Naive B cell (primary cell): ENCODE measurements around the gene BSND. TPM values are rescaled to one million over a fixed set of nuclear protein-coding genes. Genes with fewer than 3 reads are reported as not detected.

Experiments
- ATAC-seq, 2 donors: fragments of 150-1000 bp; cut with Tn5 transposase; 2 replicates each; pipeline ENCODE4 v1.10.0; 2021; ENCODE audit warnings: low read depth in 2 of 2, mild to moderate bottlenecking in 2 of 2, moderate library complexity in 2 of 2
- DNase-seq: peaks from one replicate; pipeline ENCODE4 v3.0.0; 2022
- H3K27ac Mint-ChIP-seq, 6 donors: one replicate each; pipeline ENCODE4 v1.8.0; 2020 to 2022; ENCODE audit warnings: mild to moderate bottlenecking in 6 of 6, mixed read lengths in 6 of 6, moderate library complexity in 5 of 6, inconsistent platforms in 2 of 6
- H3K27me3 Mint-ChIP-seq, 3 donors: one replicate each; pipeline ENCODE4 v1.8.0; 2021 to 2022; ENCODE audit warnings: mixed read lengths in 3 of 3, mild to moderate bottlenecking in 1 of 3
- H3K36me3 Mint-ChIP-seq, 2 donors: one replicate each; pipeline ENCODE4 v1.8.0; 2020 to 2022; ENCODE audit warnings: mixed read lengths in 2 of 2, inconsistent platforms in 1 of 2, mild to moderate bottlenecking in 1 of 2
- H3K4me1 Mint-ChIP-seq, 3 donors: one replicate each; pipeline ENCODE4 v1.8.0; 2020 to 2022; ENCODE audit warnings: mixed read lengths in 3 of 3, inconsistent platforms in 1 of 3, mild to moderate bottlenecking in 1 of 3, moderate library complexity in 1 of 3
- H3K4me3 Mint-ChIP-seq, 8 donors: one replicate each; pipeline ENCODE4 v1.8.0; 2020 to 2022; ENCODE audit warnings: mild to moderate bottlenecking in 8 of 8, mixed read lengths in 8 of 8, moderate library complexity in 8 of 8, inconsistent platforms in 2 of 8
- H3K9me3 Mint-ChIP-seq, 7 donors: one replicate each; pipeline ENCODE4 v1.8.0; 2020 to 2022; ENCODE audit warnings: mixed read lengths in 7 of 7, mild to moderate bottlenecking in 5 of 7, inconsistent platforms in 2 of 7, moderate library complexity in 1 of 7
- polyA plus RNA-seq, 6 donors: library from polyadenylated mRNA; unstranded; fragments of 300-500 nt; fragmentation: Illumina TruSeq; gene quantifications; one replicate each; pipeline ENCODE4 v1.2.3, GENCODE V29; 2021; ENCODE audit warnings: low read depth in 6 of 6

The BSND gene
- polyA plus RNA-seq, 6 donors from 2014 or later, result not detected

GRCh38 chr1:55000110-55001085, 1.7 kb downstream of the BSND start:
- Mint-ChIP-seq H3K27me3 (peaks cover 24 to 34% (median 31%) of the 10 kb centered on the region in 3 donors), H3K36me3 (peaks cover 0 to 13% of the 10 kb centered on the region in 2 donors), H3K4me3 (no peak overlapping the region), H3K27ac (no peak overlapping the region), H3K9me3 (peaks cover 0 to 3% (median 0%) of the 10 kb centered on the region in 7 donors), H3K4me1 (peaks cover 6 to 18% (median 17%) of the 10 kb centered on the region in 3 donors)
- DNase-seq (no peak), ATAC-seq (no peak)

- H3K27me3 Mint-ChIP-seq, result peaks cover 15 to 25% (median 22%) of the 10 kb centered on the region in 3 donors
These were observed 2.6 kb downstream of the BSND start for GRCh38 chr1:55001311-55001710.

DNA sequence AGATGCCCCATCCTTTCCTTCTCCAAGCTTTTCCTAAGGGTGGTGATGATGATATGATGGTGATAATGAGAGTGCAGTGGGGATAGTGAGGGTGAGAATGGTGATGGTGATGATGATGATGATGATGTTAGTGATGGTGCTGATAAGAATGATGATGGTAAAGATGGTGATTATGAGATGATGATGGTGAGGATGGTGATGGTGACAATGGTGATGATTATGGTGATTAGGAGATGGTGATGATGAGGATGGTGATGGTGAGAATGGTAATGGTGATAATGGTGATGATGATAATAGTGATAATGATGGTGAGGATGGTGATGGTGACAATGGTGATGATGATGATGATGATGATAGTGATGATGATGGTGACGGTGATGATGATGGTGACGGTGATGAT, 4.0 kb downstream of the BSND start:
- Mint-ChIP-seq H3K4me3 (no peak overlapping the region), H3K27ac (no peak overlapping the region), H3K4me1 (peaks cover 0 to under 1% (median 0%) of the 10 kb centered on the region in 3 donors), H3K9me3 (no peaks in the 10 kb centered on the region), H3K36me3 (no peaks in the 10 kb centered on the region), H3K27me3 (peaks cover 4 to 15% (median 8%) of the 10 kb centered on the region in 3 donors)
- DNase-seq (no peak), ATAC-seq (no peak)

More at GRCh38 chr1:55001311-55001710, 2.6 kb downstream of the BSND start:
- no peak for DNase-seq
- Mint-ChIP-seq H3K4me3 (no peak overlapping the region), H3K4me1 (peaks cover 4 to 11% (median 9%) of the 10 kb centered on the region in 3 donors), H3K9me3 (no peaks in the 10 kb centered on the region), H3K27ac (no peak overlapping the region), H3K36me3 (peaks cover 0 to 3% of the 10 kb centered on the region in 2 donors)
- ATAC-seq, result no peak

GRCh38 chr1:55005351-55006140, 6.8 kb downstream of the BSND start:
- Mint-ChIP-seq H3K36me3 (no peaks in the 10 kb centered on the region), H3K9me3 (peaks cover 0 to 4% (median 2%) of the 10 kb centered on the region in 7 donors), H3K27me3 (peaks cover 0 to 7% (median 0%) of the 10 kb centered on the region in 3 donors), H3K27ac (no peak overlapping the region), H3K4me1 (no peaks in the 10 kb centered on the region), H3K4me3 (no peak overlapping the region)
- no peak for DNase-seq
- ATAC-seq, result no peak

DNA sequence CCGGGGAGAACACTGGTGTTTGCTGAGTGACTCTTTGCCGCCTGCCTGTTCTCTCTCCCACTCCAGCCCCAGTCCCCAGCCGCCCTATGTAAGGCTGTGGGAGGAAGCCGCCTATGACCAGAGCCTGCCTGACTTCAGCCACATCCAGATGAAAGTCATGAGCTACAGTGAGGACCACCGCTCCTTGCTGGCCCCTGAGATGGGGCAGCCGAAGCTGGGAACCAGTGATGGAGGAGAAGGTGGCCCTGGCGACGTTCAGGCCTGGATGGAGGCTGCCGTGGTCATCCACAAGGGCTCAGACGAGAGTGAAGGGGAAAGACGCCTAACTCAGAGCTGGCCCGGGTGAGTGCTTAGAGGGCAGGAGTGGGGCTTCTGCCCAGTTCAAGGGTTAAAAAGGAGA, 8.2 kb downstream of the BSND start:
- peaks cover 0 to 7% (median 6%) of the 10 kb centered on the region in 3 donors for H3K27me3 Mint-ChIP-seq
- H3K36me3 Mint-ChIP-seq, result no peaks in the 10 kb centered on the region
- H3K4me1 Mint-ChIP-seq, result no peaks in the 10 kb centered on the region
- H3K9me3 Mint-ChIP-seq, result peaks cover 0 to 4% (median 2%) of the 10 kb centered on the region in 7 donors
- ATAC-seq (no peak), DNase-seq (no peak)
- no peak overlapping the region for H3K27ac Mint-ChIP-seq
- H3K4me3 Mint-ChIP-seq, result no peak overlapping the region

GRCh38 chr1:55007625-55008024, 8.9 kb downstream of the BSND start:
- ATAC-seq, result no peak
- H3K27me3 Mint-ChIP-seq, result peaks cover 0 to 12% (median 11%) of the 10 kb centered on the region in 3 donors
- H3K9me3 Mint-ChIP-seq, result peaks cover 0 to 4% (median 2%) of the 10 kb centered on the region in 7 donors
- no peaks in the 10 kb centered on the region for H3K4me1 Mint-ChIP-seq
- peak overlapping the region in 1 of 6 donors; percentile 61 for H3K27ac Mint-ChIP-seq
- no peak overlapping the region for H3K4me3 Mint-ChIP-seq
- no peaks in the 10 kb centered on the region for H3K36me3 Mint-ChIP-seq
- DNase-seq, result no peak

GRCh38 chr1:55010194-55010886, 11.6 kb downstream of the BSND start:
- H3K4me1 Mint-ChIP-seq, result no peaks in the 10 kb centered on the region
- peak overlapping the region in 1 of 8 donors; percentile 53 for H3K4me3 Mint-ChIP-seq
- no peaks in the 10 kb centered on the region for H3K36me3 Mint-ChIP-seq
- H3K9me3 Mint-ChIP-seq, result peaks cover 0 to 4% (median 2%) of the 10 kb centered on the region in 7 donors
- peaks cover 0 to 35% (median 34%) of the 10 kb centered on the region in 3 donors for H3K27me3 Mint-ChIP-seq
- no peak for DNase-seq
- H3K27ac Mint-ChIP-seq, result peak overlapping the region in 1 of 6 donors; percentile 4
- no peak for ATAC-seq

- ATAC-seq (no peak), DNase-seq (no peak)
- Mint-ChIP-seq H3K4me3 (no peak overlapping the region), H3K27me3 (peaks cover 0 to 41% (median 39%) of the 10 kb centered on the region in 3 donors), H3K9me3 (peaks cover 0 to 4% (median 2%) of the 10 kb centered on the region in 7 donors), H3K27ac (no peak overlapping the region), H3K36me3 (no peaks in the 10 kb centered on the region), H3K4me1 (no peaks in the 10 kb centered on the region)
These were observed 12.1 kb downstream of the BSND start for GRCh38 chr1:55010887-55011217.

- H3K36me3 Mint-ChIP-seq, result no peaks in the 10 kb centered on the region
- peaks cover 3 to 46% (median 43%) of the 10 kb centered on the region in 3 donors for H3K27me3 Mint-ChIP-seq
- H3K4me1 Mint-ChIP-seq, result no peaks in the 10 kb centered on the region
- no peak for DNase-seq
- no peak for ATAC-seq
- H3K4me3 Mint-ChIP-seq, result no peak overlapping the region
- no peak overlapping the region for H3K27ac Mint-ChIP-seq
- H3K9me3 Mint-ChIP-seq, result peaks cover 0 to 4% (median 2%) of the 10 kb centered on the region in 7 donors
These were observed 13.9 kb downstream of the BSND start for GRCh38 chr1:55012661-55013060.

DNA sequence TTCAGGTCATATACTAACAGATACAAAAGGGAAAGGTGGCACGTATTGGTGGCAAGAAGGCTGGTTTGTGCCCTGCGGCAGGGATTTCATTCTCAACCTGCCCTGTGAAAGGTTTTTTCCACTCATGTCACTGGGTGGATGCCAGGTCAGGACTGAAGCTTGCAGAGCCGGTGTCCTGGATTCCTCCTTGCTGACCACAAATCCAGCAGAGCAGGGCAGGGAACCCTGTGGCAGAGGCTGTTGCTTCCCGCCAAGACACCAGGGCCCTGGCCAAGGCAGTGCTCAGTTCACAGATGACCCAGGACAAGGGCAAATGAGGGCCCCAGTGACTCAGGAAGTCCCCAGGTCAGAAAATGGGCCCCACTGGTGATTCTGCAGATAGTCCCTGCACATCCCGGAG, 16.4 kb downstream of the BSND start:
- H3K4me1 Mint-ChIP-seq, result no peaks in the 10 kb centered on the region
- H3K36me3 Mint-ChIP-seq, result no peaks in the 10 kb centered on the region
- peaks cover 0 to 1% (median 0%) of the 10 kb centered on the region in 7 donors for H3K9me3 Mint-ChIP-seq
- no peak overlapping the region for H3K4me3 Mint-ChIP-seq
- peaks cover 3 to 57% (median 50%) of the 10 kb centered on the region in 3 donors for H3K27me3 Mint-ChIP-seq
- no peak overlapping the region for H3K27ac Mint-ChIP-seq
- no peak for DNase-seq
- no peak for ATAC-seq

- no peak for ATAC-seq
- H3K4me3 Mint-ChIP-seq, result no peak overlapping the region
- no peak for DNase-seq
- H3K27me3 Mint-ChIP-seq, result peaks cover 3 to 65% (median 55%) of the 10 kb centered on the region in 3 donors
- H3K27ac Mint-ChIP-seq, result peak overlapping the region in 1 of 6 donors; percentile 44
- H3K4me1 Mint-ChIP-seq, result no peaks in the 10 kb centered on the region
- peaks cover 0 to 1% (median 0%) of the 10 kb centered on the region in 7 donors for H3K9me3 Mint-ChIP-seq
- no peaks in the 10 kb centered on the region for H3K36me3 Mint-ChIP-seq
These were observed 17.2 kb downstream of the BSND start for GRCh38 chr1:55015731-55016620.

- Mint-ChIP-seq H3K27me3 (peaks cover 3 to 71% (median 49%) of the 10 kb centered on the region in 3 donors), H3K4me1 (peaks cover 0 to 4% (median 0%) of the 10 kb centered on the region in 3 donors), H3K4me3 (no peak overlapping the region), H3K36me3 (no peaks in the 10 kb centered on the region), H3K27ac (no peak overlapping the region), H3K9me3 (peaks cover 0 to 1% (median 0%) of the 10 kb centered on the region in 7 donors)
- ATAC-seq (no peak), DNase-seq (no peak)
These were observed 19.7 kb downstream of the BSND start for GRCh38 chr1:55018395-55018794.
